HG03280 (cell line): Measurements from ENCODE around the gene FKBP15.
"Not testable (repeated sequence)": the region's sequence is repeated elsewhere in the genome, so short reads cannot be mapped to it uniquely, and the experiment has no call there.

Experiments
- ATAC-seq: cut with Tn5 transposase; IDR thresholded peaks from one replicate; pipeline ENCODE4 v1.9.1; 2021; ENCODE audit warnings: mild to moderate bottlenecking, moderate library complexity; ENCODE audit not compliant: unreplicated experiment

FKBP15 gene

GRCh38 chr9:113237026-113237425 is 15.9 kb upstream of the FKBP15 start:
- ATAC-seq, result no peak

- not testable (repeated sequence) for ATAC-seq
Measured at GRCh38 chr9:113235701-113236255, 14.7 kb upstream of the FKBP15 start.

- ATAC-seq, result no peak
Measured at GRCh38 chr9:113231701-113232100, 10.6 kb upstream of the FKBP15 start.

GRCh38 chr9:113228130-113228665 is 7.1 kb upstream of the FKBP15 start:
- ATAC-seq, result no peak

- ATAC-seq, result no peak
Measured at GRCh38 chr9:113227436-113227835, 6.4 kb upstream of the FKBP15 start.

DNA sequence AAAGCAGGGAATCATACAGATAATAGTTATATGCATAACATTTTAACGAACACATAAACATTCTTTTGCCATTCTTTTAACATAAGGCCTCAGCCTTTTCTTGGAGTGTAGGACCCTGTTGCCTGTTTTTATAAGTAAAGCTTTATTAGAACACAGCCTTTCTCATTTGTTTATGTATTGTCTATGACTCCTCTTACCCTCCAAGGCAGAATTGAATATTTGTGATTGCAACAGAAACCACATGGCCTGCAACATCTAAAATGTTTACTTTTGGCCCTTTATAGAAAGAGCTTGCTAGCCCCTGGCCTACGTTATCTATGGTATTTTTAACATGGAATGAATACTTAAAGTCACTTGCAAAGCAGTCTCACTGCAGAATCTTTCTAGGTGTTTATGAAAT is 2.9 kb upstream of the FKBP15 start:
- no peak for ATAC-seq

GRCh38 chr9:113222482-113222841 is 1.4 kb upstream of the FKBP15 start:
- no peak for ATAC-seq

DNA sequence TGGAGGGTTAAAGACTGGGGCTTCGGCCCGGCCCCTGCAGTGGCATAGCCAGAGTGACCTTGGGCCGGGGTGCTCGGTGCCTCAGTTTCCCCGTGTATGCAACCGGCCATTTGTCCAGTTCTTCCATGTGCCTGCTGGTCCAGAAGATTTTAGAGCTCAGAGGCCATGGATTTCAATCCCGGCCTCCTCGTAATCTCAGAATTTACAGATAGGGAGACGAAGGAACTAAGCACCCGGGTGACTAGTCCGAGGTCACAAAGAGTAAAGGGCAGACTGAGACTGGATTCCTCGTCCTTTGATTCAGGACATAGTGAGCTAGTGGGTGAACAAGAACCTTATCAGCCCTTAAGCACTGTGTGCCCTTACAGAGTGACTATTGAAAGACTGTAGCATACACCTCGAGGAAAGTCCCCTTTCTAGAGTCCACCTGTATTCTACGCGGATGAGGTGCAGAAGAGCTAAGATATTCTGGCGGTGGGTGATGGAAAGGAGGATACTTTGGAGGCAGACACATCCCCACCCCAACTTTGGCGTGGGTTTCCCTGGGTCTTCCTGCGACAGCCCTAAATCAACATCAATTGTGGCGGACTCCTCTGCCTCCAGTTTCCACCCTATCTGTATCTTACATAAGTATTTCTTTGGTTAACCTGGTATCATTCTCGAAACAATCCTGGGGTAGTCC is 864 bp upstream of the FKBP15 start:
- no peak for ATAC-seq

GRCh38 chr9:113220467-113221002 is 542 bp downstream of the FKBP15 start:
- ATAC-seq, result no peak

DNA sequence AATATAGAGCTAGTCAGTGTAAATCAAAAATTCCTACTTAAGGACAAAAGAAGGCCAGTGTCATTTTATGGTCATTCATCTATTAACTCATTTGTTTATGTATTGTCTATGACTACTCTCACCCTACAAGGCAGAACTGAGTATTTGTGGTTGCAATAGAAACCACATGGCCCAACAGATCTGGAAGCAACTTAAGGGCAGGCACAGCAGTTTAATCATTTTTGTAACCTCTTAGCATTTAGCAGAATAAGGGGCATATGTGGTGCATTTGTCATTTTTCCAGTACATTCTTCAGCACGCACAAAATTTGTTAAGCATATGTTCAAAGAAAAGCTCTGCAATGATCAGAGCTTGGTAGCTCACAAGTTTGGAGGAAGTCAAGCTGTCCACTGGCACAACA is 1.1 kb downstream of the FKBP15 start:
- peak; percentile 49 for ATAC-seq

GRCh38 chr9:113219186-113219936 is 1.7 kb downstream of the FKBP15 start:
- ATAC-seq, result peak; percentile 29

DNA sequence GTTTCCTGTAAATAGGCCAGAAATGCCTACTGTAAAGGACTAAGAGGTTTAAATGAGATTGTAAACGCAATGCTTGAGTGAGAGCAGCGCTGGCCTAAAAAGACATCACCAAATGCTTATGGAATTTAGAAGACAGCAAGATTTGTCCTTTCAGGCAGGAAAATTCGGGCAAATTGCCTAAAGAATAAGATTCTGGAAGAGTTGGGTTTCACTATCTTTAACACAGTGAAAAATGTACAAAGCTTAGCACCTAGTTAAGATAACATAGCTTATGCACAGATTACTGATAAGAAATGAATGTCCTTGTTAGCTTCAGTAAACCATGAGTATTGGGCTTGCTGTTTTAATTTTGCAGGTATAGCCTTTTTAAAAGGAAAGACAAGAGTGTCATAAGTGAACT is 4.7 kb downstream of the FKBP15 start:
- no peak for ATAC-seq

- no peak for ATAC-seq
Measured at GRCh38 chr9:113215132-113215531, 5.9 kb downstream of the FKBP15 start.

DNA sequence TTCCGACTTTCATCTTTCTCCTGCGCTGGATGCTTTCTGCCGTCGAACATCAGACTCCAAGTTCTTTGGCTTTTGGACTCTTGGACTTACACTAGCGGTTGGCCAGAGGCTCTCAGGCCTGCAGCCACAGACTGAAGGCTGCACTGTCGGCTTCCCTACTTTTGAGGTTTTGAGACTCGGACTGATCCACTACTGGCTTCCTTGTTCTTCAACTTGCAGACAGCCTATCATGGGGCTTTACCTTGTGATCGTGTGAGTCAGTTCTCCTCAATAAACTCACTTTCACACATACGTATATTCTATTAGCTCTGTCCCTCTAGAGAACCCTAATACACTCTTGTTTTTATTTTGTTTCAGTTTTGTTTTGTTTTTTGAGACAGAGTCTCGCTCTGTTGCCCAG is 10.3 kb downstream of the FKBP15 start:
- ATAC-seq, result no peak

GRCh38 chr9:113205861-113206260 is 15.2 kb downstream of the FKBP15 start:
- no peak for ATAC-seq

- ATAC-seq, result no peak
Measured at GRCh38 chr9:113205432-113205831, 15.6 kb downstream of the FKBP15 start.

GRCh38 chr9:113199683-113200329 is 21.3 kb downstream of the FKBP15 start:
- ATAC-seq, result no peak

- ATAC-seq, result no peak
Measured at GRCh38 chr9:113192455-113192854, 28.6 kb downstream of the FKBP15 start.

GRCh38 chr9:113187929-113188595 is 33.0 kb downstream of the FKBP15 start:
- ATAC-seq, result no peak

DNA sequence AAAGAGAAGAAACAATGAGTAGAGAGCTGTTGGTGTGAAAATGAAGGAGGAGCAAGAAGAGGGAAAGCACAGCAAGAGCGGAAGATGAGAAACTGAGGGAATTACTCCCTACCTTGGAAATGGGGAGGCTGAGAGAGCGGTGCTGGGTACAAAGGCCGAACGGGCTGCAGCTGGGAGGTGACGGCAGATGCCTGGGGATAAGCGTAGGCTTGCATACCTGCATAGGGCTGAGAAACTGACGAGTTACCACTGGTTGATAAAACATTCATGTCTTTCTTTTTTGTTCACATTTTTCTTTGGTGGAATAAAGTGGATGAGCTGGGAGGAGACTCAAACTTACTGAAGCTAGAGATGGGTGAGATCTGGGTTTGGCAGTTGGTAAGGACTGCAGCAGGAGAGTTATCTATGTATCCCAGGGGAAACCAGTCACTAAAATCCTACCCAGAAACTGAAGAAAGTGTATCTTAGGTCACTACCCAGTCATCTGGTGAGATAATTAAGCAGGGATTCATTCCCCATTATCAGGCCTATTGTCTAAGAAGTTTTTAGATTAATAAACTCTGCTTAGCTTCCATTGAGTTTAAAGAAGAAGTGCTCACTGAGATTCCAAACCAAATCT is 34.8 kb downstream of the FKBP15 start:
- ATAC-seq, result no peak
